Activated T-helper 9 cell treated with anti-CD3 and anti-CD28 coated beads, Interleukin-2, amount 50 U/mL, for 16 hours (primary cell): Measurements from ENCODE around the gene METRNL.
"Not testable (repeated sequence)": the region's sequence is repeated elsewhere in the genome, so short reads cannot be mapped to it uniquely, and the experiment has no call there.

Experiments used
- DNase-seq: peaks from one replicate; pipeline ENCODE4 v3.0.0-alpha.2; 2020; ENCODE audit warnings: low read depth

METRNL gene

GRCh38 chr17:83052241-83052564 lies 27.2 kb upstream of the METRNL start:
- DNase-seq = no peak

GRCh38 chr17:83053021-83053681 lies 26.3 kb upstream of the METRNL start:
- no peak for DNase-seq

- DNase-seq = no peak
Measured at GRCh38 chr17:83053739-83054451, 25.5 kb upstream of the METRNL start.

- no peak for DNase-seq
Measured at GRCh38 chr17:83054518-83055125, 24.8 kb upstream of the METRNL start.

- DNase-seq = not testable (repeated sequence)
Measured at GRCh38 chr17:83055176-83055575, 24.2 kb upstream of the METRNL start.

GRCh38 chr17:83055911-83056582 lies 23.4 kb upstream of the METRNL start:
- no peak for DNase-seq

GRCh38 chr17:83056583-83057396 lies 22.6 kb upstream of the METRNL start:
- no peak for DNase-seq

GRCh38 chr17:83057397-83057761 lies 22.0 kb upstream of the METRNL start:
- DNase-seq = no peak

GRCh38 chr17:83057793-83058265 lies 21.6 kb upstream of the METRNL start:
- no peak for DNase-seq

- no peak for DNase-seq
Measured at GRCh38 chr17:83058266-83058798, 21.1 kb upstream of the METRNL start.

- no peak for DNase-seq
Measured at GRCh38 chr17:83061586-83061985, 17.8 kb upstream of the METRNL start.

GRCh38 chr17:83062011-83062817 lies 17.2 kb upstream of the METRNL start:
- no peak for DNase-seq

- DNase-seq = no peak
Measured at GRCh38 chr17:83062818-83063671, 16.4 kb upstream of the METRNL start.

GRCh38 chr17:83064021-83064731 lies 15.2 kb upstream of the METRNL start:
- DNase-seq = no peak

- no peak for DNase-seq
Measured at GRCh38 chr17:83064732-83065659, 14.4 kb upstream of the METRNL start.

- DNase-seq = no peak
Measured at GRCh38 chr17:83065660-83066542, 13.5 kb upstream of the METRNL start.

GRCh38 chr17:83066543-83066890 lies 12.9 kb upstream of the METRNL start:
- not testable (repeated sequence) for DNase-seq
